ENCODE data around the gene RD3L.
"Not testable (repeated sequence)": the region's sequence is repeated elsewhere in the genome, so short reads cannot be mapped to it uniquely, and the experiment has no call there.

RD3L gene

GRCh38 chr14:103941973-103942736 is at the start of gene RD3L:
Gene RD3L (minus strand): TSS chr14:103942529. CDS start chr14:103941695, 834 bp downstream.
- no peak for DNase-seq (ENCODE audit: low spot score)

GRCh38 chr14:103989964-103990363 is 47.6 kb upstream of the RD3L start:
- DNase-seq (ENCODE audit: low spot score): no peak

- DNase-seq (ENCODE audit: low spot score): no peak
These were observed 46.7 kb upstream of the RD3L start for GRCh38 chr14:103989034-103989433.

GRCh38 chr14:103984196-103984595 is 41.9 kb upstream of the RD3L start:
- DNase-seq (ENCODE audit: low spot score): no peak

- not testable (repeated sequence) for DNase-seq (ENCODE audit: low spot score)
These were observed 38.4 kb upstream of the RD3L start for GRCh38 chr14:103980623-103981238.

GRCh38 chr14:103974575-103974974 is 32.2 kb upstream of the RD3L start:
- DNase-seq (ENCODE audit: low spot score): no peak

- DNase-seq (ENCODE audit: low spot score): no peak
These were observed 31.0 kb upstream of the RD3L start for GRCh38 chr14:103973354-103973753.

- no peak for DNase-seq (ENCODE audit: low spot score)
These were observed 27.6 kb upstream of the RD3L start for GRCh38 chr14:103969961-103970360.

GRCh38 chr14:103966631-103967030 is 24.3 kb upstream of the RD3L start:
- DNase-seq (ENCODE audit: low spot score): no peak

- DNase-seq (ENCODE audit: low spot score): no peak
These were observed 19.7 kb upstream of the RD3L start for GRCh38 chr14:103961928-103962578.

- no peak for DNase-seq (ENCODE audit: low spot score)
These were observed 18.2 kb upstream of the RD3L start for GRCh38 chr14:103960457-103961055.

GRCh38 chr14:103949131-103949790 is 6.9 kb upstream of the RD3L start:
- DNase-seq (ENCODE audit: low spot score): no peak

- DNase-seq (ENCODE audit: low spot score): no peak
These were observed 6.1 kb upstream of the RD3L start for GRCh38 chr14:103948442-103948841.

- no peak for DNase-seq (ENCODE audit: low spot score)
These were observed 4.6 kb upstream of the RD3L start for GRCh38 chr14:103946975-103947374.

- DNase-seq (ENCODE audit: low spot score): no peak
These were observed 1.3 kb upstream of the RD3L start for GRCh38 chr14:103943673-103944072.

- DNase-seq (ENCODE audit: low spot score): no peak
These were observed 867 bp downstream of the RD3L start for GRCh38 chr14:103941462-103941861.

GRCh38 chr14:103935102-103935501 is 7.2 kb downstream of the RD3L start:
- DNase-seq (ENCODE audit: low spot score): no peak

GRCh38 chr14:103932791-103933490 is 9.4 kb downstream of the RD3L start:
- DNase-seq (ENCODE audit: low spot score): no peak

GRCh38 chr14:103931422-103931821 is 10.9 kb downstream of the RD3L start:
- no peak for DNase-seq (ENCODE audit: low spot score)

GRCh38 chr14:103930051-103930604 is 12.2 kb downstream of the RD3L start:
- DNase-seq (ENCODE audit: low spot score): no peak

Measured in HuH-7 (cell line).